Measurements from ENCODE around the gene ATP2A2.
"Not testable (repeated sequence)": the region's sequence is repeated elsewhere in the genome, so short reads cannot be mapped to it uniquely, and the experiment has no call there.

Gene ATP2A2

GRCh38 chr12:110371408-110372055, 90.5 kb downstream of the ATP2A2 start:
- no peak for DNase-seq

- DNase-seq = no peak
Observed at GRCh38 chr12:110372056-110372425, 91.0 kb downstream of the ATP2A2 start.

GRCh38 chr12:110373025-110373424, 92.0 kb downstream of the ATP2A2 start:
- no peak for DNase-seq

- no peak for DNase-seq
Observed at GRCh38 chr12:110373425-110373824, 92.4 kb downstream of the ATP2A2 start.

GRCh38 chr12:110373962-110374611, 93.0 kb downstream of the ATP2A2 start:
- DNase-seq = no peak

- DNase-seq = not testable (repeated sequence)
Observed at GRCh38 chr12:110378131-110378790, 97.2 kb downstream of the ATP2A2 start.

- no peak for DNase-seq
Observed at GRCh38 chr12:110379197-110379596, 98.2 kb downstream of the ATP2A2 start.

- DNase-seq = no peak
Observed at GRCh38 chr12:110379631-110380030, 98.6 kb downstream of the ATP2A2 start.

- DNase-seq = no peak
Observed at GRCh38 chr12:110382683-110383082, 101.6 kb downstream of the ATP2A2 start.
